HepG2 (cell line): ENCODE measurements around the gene KLHL18. TPM values are rescaled to one million over a fixed set of nuclear protein-coding genes. Genes with fewer than 3 reads are reported as not detected.
A peak's percentile ranks its signal among the peaks of the same experiment; 100 is the strongest.

Experiments
- ATAC-seq: fragments of 200-7000 bp; cut with Tn5 transposase; 3 replicates; pipeline ENCODE4 v1.9.1; 2020; ENCODE audit warnings: mild to moderate bottlenecking, moderate library complexity
- BruUV-seq: library from RNA; stranded (reverse); fragments of 400-500 nt; replicated peaks from 2 replicates; lab custom pipeline; 2021; lab: Mats Ljungman, UMichigan
- CTCF ChIA-PET: fragments of 300-600 bp; formaldehyde crosslinking; extraction: SDS; loops from one replicate; lab custom pipeline; 2021; ENCODE audit warnings: low total read pairs, inconsistent platforms, low intra/inter-chr PET ratio; lab: Yijun Ruan, JAX
- POLR2A ChIA-PET: fragments of 350-600 bp; sonication (Branson Sonifier 250); formaldehyde crosslinking; loops from one replicate; lab custom pipeline; 2020; ENCODE audit warnings: antibody characterized with exemption, inconsistent platforms; lab: Yijun Ruan, JAX
- DNase-seq: peaks from one replicate; pipeline ENCODE4 v3.0.0-alpha.2; 2015; ENCODE audit warnings: low spot score
- FAIRE-seq: peaks from 3 replicates; lab custom pipeline; 2011; peaks lifted over from hg19 to GRCh38; lab: Jason Lieb, UNC
- H2AFZ ChIP-seq: one replicate; pipeline ENCODE4 v1.6.1; 2011; ENCODE audit warnings: low read length, inconsistent platforms
- H3K27ac ChIP-seq: fragments of 300-600 bp; 3 replicates; pipeline ENCODE4 v1.8.0; 2011; ENCODE audit warnings: mixed run types, mild to moderate bottlenecking, mixed read lengths, low read length, inconsistent platforms; ENCODE audit not compliant: insufficient read depth; ENCODE audit errors: extremely low read length
- H3K27me3 ChIP-seq, 2 experiments: fragments of 200-600 bp in 1 of 2; 2 replicates in 1 of 2; 3 replicates in 1 of 2; pipeline versions ENCODE4 v1.6.0 to v1.8.0; 2011; ENCODE audit warnings: low read length in 2 of 2, mild to moderate bottlenecking in 2 of 2, moderate library complexity in 2 of 2, inconsistent platforms in 1 of 2; ENCODE audit not compliant: insufficient read depth in 2 of 2, control insufficient read depth in 1 of 2
- H3K36me3 ChIP-seq, 2 experiments: fragments of 200-600 bp in 1 of 2; replicated peaks in 1 of 2; 2 replicates in 1 of 2; 3 replicates in 1 of 2; pipeline versions ENCODE4 v1.5.1 to v1.8.0; 2011; ENCODE audit warnings: low read length in 2 of 2, inconsistent platforms in 1 of 2; ENCODE audit not compliant: insufficient read depth in 2 of 2, control insufficient read depth in 1 of 2
- H3K4me1 ChIP-seq: 2 replicates; pipeline ENCODE4 v1.5.1; 2012; ENCODE audit warnings: low read length, inconsistent platforms; ENCODE audit not compliant: insufficient read depth
- H3K4me2 ChIP-seq: 2 replicates; pipeline ENCODE4 v1.6.0; 2011; ENCODE audit warnings: low read depth, low read length, inconsistent platforms
- H3K4me3 ChIP-seq, 3 experiments: fragments of 200-600 bp in 1 of 3; sonication (generic), shearing (Covaris generic) in 1 of 3; replicated peaks in 1 of 3; 2 replicates each; pipeline ENCODE4 v1.5.1; 2011 to 2016; ENCODE audit warnings: low read length in 3 of 3, inconsistent platforms in 2 of 3, low read depth in 2 of 3, mild to moderate bottlenecking in 2 of 3, control low read depth in 1 of 3, mixed read lengths in 1 of 3; ENCODE audit not compliant: insufficient read depth in 1 of 3
- H3K79me2 ChIP-seq: one replicate; pipeline ENCODE4 v1.6.1; 2011; ENCODE audit warnings: low read length, inconsistent platforms; ENCODE audit not compliant: insufficient read depth
- H3K9ac ChIP-seq: 2 replicates; pipeline ENCODE4 v1.6.0; 2011; ENCODE audit warnings: mild to moderate bottlenecking, low read depth, low read length, inconsistent platforms; ENCODE audit not compliant: insufficient read depth
- H3K9me3 ChIP-seq: 2 replicates; pipeline ENCODE4 v1.5.1; 2012; ENCODE audit warnings: mild to moderate bottlenecking, low read length
- H4K20me1 ChIP-seq: 2 replicates; pipeline ENCODE4 v1.6.0; 2011; ENCODE audit warnings: inconsistent platforms, mild to moderate bottlenecking, low read length, moderate library complexity; ENCODE audit not compliant: insufficient read depth
- AFF4 ChIP-seq: sonication (generic); formaldehyde crosslinking; IDR thresholded peaks from 2 replicates; pipeline ENCODE4 v1.4.0; 2020; ENCODE audit warnings: missing genetic modification reagents
- HIC2 ChIP-seq: sonication (generic); formaldehyde crosslinking; IDR thresholded peaks from 2 replicates; pipeline ENCODE4 v1.9.0; 2022; ENCODE audit warnings: low read depth, missing genetic modification reagents
- HMG20A ChIP-seq: IDR thresholded peaks from 2 replicates; pipeline ENCODE4 v1.6.1; 2016; ENCODE audit warnings: borderline replicate concordance
- LBX2 ChIP-seq: sonication (generic); formaldehyde crosslinking; IDR thresholded peaks from 2 replicates; pipeline ENCODE4 v1.5.0; 2020; ENCODE audit warnings: missing genetic modification reagents, mild to moderate bottlenecking, borderline replicate concordance
- PHF5A ChIP-seq: IDR thresholded peaks from one replicate; pipeline ENCODE4 v1.6.1; 2018; ENCODE audit warnings: low read depth, missing genetic modification reagents; ENCODE audit not compliant: unreplicated experiment
- SMARCC2 ChIP-seq: fragments of 450-650 bp; IDR thresholded peaks from 2 replicates; pipeline ENCODE4 v1.6.1; 2017; ENCODE audit warnings: antibody characterized with exemption, mild to moderate bottlenecking
- ZFAT ChIP-seq: sonication (generic); formaldehyde crosslinking; conservative IDR thresholded peaks from 2 replicates; pipeline ENCODE4 v1.8.1; 2023; ENCODE audit warnings: missing genetic modification reagents, inconsistent platforms
- ZFP36 ChIP-seq: fragments of 150-350 bp; IDR thresholded peaks from 2 replicates; pipeline ENCODE4 v1.6.1; 2018; ENCODE audit warnings: borderline replicate concordance, low read length, low read depth; ENCODE audit not compliant: partially characterized antibody
- ZFY ChIP-seq: sonication (generic); formaldehyde crosslinking; IDR thresholded peaks from 2 replicates; pipeline ENCODE4 v1.4.0; 2020; ENCODE audit warnings: missing genetic modification reagents
- ZNF121 ChIP-seq: sonication (generic); formaldehyde crosslinking; IDR thresholded peaks from 2 replicates; pipeline ENCODE4 v1.5.0; 2020; ENCODE audit warnings: mild to moderate bottlenecking, missing genetic modification reagents
- ZNF20 ChIP-seq: sonication (generic); formaldehyde crosslinking; IDR thresholded peaks from 2 replicates; pipeline ENCODE4 v1.4.0; 2020; ENCODE audit warnings: mild to moderate bottlenecking, moderate library complexity, missing genetic modification reagents
- ZNF609 ChIP-seq: sonication (generic); formaldehyde crosslinking; IDR thresholded peaks from 2 replicates; pipeline ENCODE4 v1.4.0; 2020; ENCODE audit warnings: mild to moderate bottlenecking, missing genetic modification reagents, borderline replicate concordance
- ZNF616 ChIP-seq: sonication (generic); formaldehyde crosslinking; IDR thresholded peaks from 2 replicates; pipeline ENCODE4 v1.5.0; 2020; ENCODE audit warnings: low read depth, mild to moderate bottlenecking, missing genetic modification reagents
- ZNF713 ChIP-seq: sonication (generic); formaldehyde crosslinking; IDR thresholded peaks from 2 replicates; pipeline ENCODE4 v1.4.0; 2020; ENCODE audit warnings: mild to moderate bottlenecking, missing genetic modification reagents
- WGBS: methylation state at CpG from one replicate; pipeline ENCODE4 v1.1.6; 2017; ENCODE audit warnings: low lambda C conversion rate; 5-methylcytosine and 5-hydroxymethylcytosine counted together
- in situ Hi-C: cut with HindIII; loops from 2 replicates; pipeline ENCODE4 v1.10.0; 2017; ENCODE audit warnings: low pct_unique_long_range_greater_than_20kb; ENCODE audit not compliant: extremely low pct_ligation_motif_present
- intact Hi-C: fragments of 100-400 bp; cut with micrococcal nuclease; formaldehyde crosslinking; loops from one replicate; pipeline ENCODE4 v1.10.0; 2022; ENCODE audit not compliant: unreplicated experiment
- polyA plus RNA-seq, 8 experiments: library from polyadenylated mRNA; depleted of rRNA in 3 of 8; stranded (reverse) in 7 of 8; unstranded in 1 of 8; fragments of >200 nt; fragmentation: Illumina TruSeq in 4 of 8; extraction: Trizol in 4 of 8; gene quantifications; 2 replicates each; pipeline versions ENCODE4 v1.2.1 to v1.2.3, GENCODE V29; 2011 to 2016; ENCODE audit warnings: low read depth in 4 of 8, missing spikeins in 1 of 8, mixed read lengths in 1 of 8; ENCODE audit not compliant: insufficient read depth in 1 of 8
- total RNA-seq, 5 experiments: library from RNA; depleted of rRNA; stranded (reverse); fragments of >200 nt; fragmentation: Illumina TruSeq; extraction: Trizol; gene quantifications; 2 replicates each; pipeline ENCODE4 v1.2.3, GENCODE V29; 2016; ENCODE audit warnings: low read depth in 1 of 5

Gene KLHL18
- total and polyA plus RNA-seq, 2 of the 13 experiments (the other 11 are each of a cell fraction or from before 2014, with no cell fraction given): 17.5 to 18.8 TPM

- FAIRE-seq: peak; percentile 23
- TF ChIP-seq PHF5A (CRISPR knock-in tag) (no peak), ZFAT (CRISPR knock-in tag) (no peak), ZFY (no peak), LBX2 (CRISPR knock-in tag) (no peak), ZFP36 (no peak), ZNF609 (no peak), ZNF616 (CRISPR knock-in tag) (no peak), ZNF713 (CRISPR knock-in tag) (no peak), ZNF20 (CRISPR knock-in tag) (no peak), HIC2 (CRISPR knock-in tag) (no peak), AFF4 (no peak), ZNF121 (CRISPR knock-in tag) (no peak), SMARCC2 (no peak), HMG20A (CRISPR knock-in tag) (no peak)
These were observed 64.6 kb downstream of the KLHL18 start for GRCh38 chr3:47347217-47347801.

More at GRCh38 chr3:47347217-47347801, 64.6 kb downstream of the KLHL18 start:
- Histone ChIP-seq H3K9me3 (no peaks in the 10 kb centered on the region), H3K36me3 (peaks cover 5 to 19% of the 10 kb centered on the region in 2 experiments; a peak in 3 of 5 replicates), H3K27me3 (no peaks in the 10 kb centered on the region), H2AFZ (no peak overlapping the region), H3K4me2 (no peak overlapping the region), H4K20me1 (no peaks in the 10 kb centered on the region), H3K9ac (no peak overlapping the region), H3K27ac (no peak overlapping the region), H3K79me2 (no peaks in the 10 kb centered on the region), H3K4me1 (peaks cover 13% of the 10 kb centered on the region), H3K4me3 (no peak overlapping the region)
- no peak for ATAC-seq
- no peak for DNase-seq
- intact Hi-C loops (no loop called here), in situ Hi-C loops (no loop called here)
- POLR2A ChIA-PET: no interaction called here
- BruUV-seq: no TSS peak
- whole genome bisulfite sequencing: 96% methylated on average over 4 of the region's 4 CpGs
- CTCF ChIA-PET: no interaction called here
